NB4 (cell line): Measurements from ENCODE around the gene NXPH4.

ENCODE experiments used
- TF ChIP-seq, protein P1 (sequence below): IDR thresholded peaks from one replicate; pipeline ENCODE4 v1.5.1; 2012; ENCODE audit warnings: low read depth, low read length
- TF ChIP-seq, protein P2 (sequence below): IDR thresholded peaks from 2 replicates; pipeline ENCODE4 v1.6.1; 2011; ENCODE audit warnings: low read depth, low read length

DNA sequence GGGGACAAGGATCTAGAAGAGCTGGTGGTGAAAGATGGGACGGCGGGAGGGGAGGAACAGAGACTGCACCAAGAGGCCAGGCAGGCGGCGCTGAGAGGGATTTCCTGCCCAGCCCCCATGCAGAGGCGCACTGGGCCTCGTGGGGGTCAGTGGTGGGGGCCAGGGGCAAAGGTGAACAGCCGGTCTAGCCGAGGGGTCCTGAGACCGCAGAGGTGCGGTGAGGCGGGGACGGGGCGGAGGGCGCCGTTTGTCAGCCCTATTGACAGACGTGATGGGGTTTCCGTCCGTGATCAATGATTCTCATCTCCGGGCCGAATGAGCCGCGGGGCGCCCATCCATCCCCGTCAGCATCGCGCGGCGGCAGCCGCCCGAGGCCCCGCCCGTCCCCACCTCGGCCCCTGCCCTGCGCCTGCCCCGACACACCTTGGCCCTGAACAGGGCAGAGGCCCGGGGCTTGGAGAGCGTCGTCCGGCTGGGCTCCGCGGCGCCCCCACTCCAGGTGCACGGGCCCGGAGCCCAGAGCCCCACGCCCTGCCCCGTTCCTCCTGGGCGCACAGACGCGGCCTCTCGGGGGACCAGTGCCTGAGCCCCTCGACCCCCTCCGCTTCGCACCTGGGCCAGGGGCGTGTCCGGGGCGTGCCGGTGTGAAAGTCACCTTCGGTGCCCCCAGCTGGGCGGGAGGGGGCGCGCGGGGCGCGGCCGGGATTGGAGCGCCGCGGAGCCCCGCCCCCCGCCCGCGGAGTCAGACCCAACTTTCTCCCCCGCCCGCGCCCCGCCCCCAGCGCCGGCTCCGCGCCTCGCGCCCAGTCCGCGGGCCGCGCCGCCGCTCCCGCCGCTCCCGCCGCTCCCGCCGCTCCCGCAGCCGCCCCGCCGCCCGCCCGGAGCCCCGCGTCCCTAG lies at the start of gene NXPH4:
- TF ChIP-seq, protein P1, sequence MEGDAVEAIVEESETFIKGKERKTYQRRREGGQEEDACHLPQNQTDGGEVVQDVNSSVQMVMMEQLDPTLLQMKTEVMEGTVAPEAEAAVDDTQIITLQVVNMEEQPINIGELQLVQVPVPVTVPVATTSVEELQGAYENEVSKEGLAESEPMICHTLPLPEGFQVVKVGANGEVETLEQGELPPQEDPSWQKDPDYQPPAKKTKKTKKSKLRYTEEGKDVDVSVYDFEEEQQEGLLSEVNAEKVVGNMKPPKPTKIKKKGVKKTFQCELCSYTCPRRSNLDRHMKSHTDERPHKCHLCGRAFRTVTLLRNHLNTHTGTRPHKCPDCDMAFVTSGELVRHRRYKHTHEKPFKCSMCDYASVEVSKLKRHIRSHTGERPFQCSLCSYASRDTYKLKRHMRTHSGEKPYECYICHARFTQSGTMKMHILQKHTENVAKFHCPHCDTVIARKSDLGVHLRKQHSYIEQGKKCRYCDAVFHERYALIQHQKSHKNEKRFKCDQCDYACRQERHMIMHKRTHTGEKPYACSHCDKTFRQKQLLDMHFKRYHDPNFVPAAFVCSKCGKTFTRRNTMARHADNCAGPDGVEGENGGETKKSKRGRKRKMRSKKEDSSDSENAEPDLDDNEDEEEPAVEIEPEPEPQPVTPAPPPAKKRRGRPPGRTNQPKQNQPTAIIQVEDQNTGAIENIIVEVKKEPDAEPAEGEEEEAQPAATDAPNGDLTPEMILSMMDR, result no peak
- TF ChIP-seq, protein P2, sequence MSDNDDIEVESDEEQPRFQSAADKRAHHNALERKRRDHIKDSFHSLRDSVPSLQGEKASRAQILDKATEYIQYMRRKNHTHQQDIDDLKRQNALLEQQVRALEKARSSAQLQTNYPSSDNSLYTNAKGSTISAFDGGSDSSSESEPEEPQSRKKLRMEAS, result no peak
